HL-60 (cell line): ENCODE data around the gene HEATR9.
A peak's percentile ranks its signal among the peaks of the same experiment; 100 is the strongest.

ENCODE experiments used
- DNase-seq, 2 experiments: peaks; one replicate each; pipeline ENCODE4 v3.0.0-alpha.2; 2010 to 2020; ENCODE audit warnings: low read depth in 1 of 2, low spot score in 1 of 2
- H3K27ac ChIP-seq: fragments of 250-450 bp; sonication (Bioruptor Pico); replicated peaks from 2 replicates; pipeline ENCODE4 v1.5.1; 2020; ENCODE audit warnings: mild to moderate bottlenecking, moderate library complexity
- H3K27me3 ChIP-seq: fragments of 250-450 bp; sonication (Bioruptor Pico); 2 replicates; pipeline ENCODE4 v1.5.1; 2021; ENCODE audit warnings: mild to moderate bottlenecking, moderate library complexity; ENCODE audit not compliant: insufficient read depth, poor library complexity, severe bottlenecking
- H3K4me3 ChIP-seq: replicated peaks from 2 replicates; pipeline ENCODE4 v1.5.1; 2011; ENCODE audit warnings: mild to moderate bottlenecking, control low read depth, low read length; ENCODE audit not compliant: insufficient read depth
- GABPA ChIP-seq: IDR thresholded peaks from 2 replicates; pipeline ENCODE4 v1.6.1; 2012; ENCODE audit warnings: low read depth
- POLR2AphosphoS5 ChIP-seq: IDR thresholded peaks from 2 replicates; pipeline ENCODE4 v1.6.1; 2012; ENCODE audit warnings: low read depth
- SPI1 ChIP-seq: IDR thresholded peaks from 2 replicates; pipeline ENCODE4 v1.6.1; 2012; ENCODE audit warnings: low read depth, mild to moderate bottlenecking, borderline replicate concordance
- TF ChIP-seq, protein P1 (sequence below): IDR thresholded peaks from 2 replicates; pipeline ENCODE4 v1.6.1; 2012; ENCODE audit warnings: low read depth; ENCODE audit not compliant: insufficient replicate concordance
- TF ChIP-seq, protein P2 (sequence below): IDR thresholded peaks from one replicate; pipeline ENCODE4 v1.5.1; 2011; ENCODE audit warnings: low read length, control low read depth, inconsistent platforms; ENCODE audit not compliant: insufficient read depth

Gene HEATR9

DNA sequence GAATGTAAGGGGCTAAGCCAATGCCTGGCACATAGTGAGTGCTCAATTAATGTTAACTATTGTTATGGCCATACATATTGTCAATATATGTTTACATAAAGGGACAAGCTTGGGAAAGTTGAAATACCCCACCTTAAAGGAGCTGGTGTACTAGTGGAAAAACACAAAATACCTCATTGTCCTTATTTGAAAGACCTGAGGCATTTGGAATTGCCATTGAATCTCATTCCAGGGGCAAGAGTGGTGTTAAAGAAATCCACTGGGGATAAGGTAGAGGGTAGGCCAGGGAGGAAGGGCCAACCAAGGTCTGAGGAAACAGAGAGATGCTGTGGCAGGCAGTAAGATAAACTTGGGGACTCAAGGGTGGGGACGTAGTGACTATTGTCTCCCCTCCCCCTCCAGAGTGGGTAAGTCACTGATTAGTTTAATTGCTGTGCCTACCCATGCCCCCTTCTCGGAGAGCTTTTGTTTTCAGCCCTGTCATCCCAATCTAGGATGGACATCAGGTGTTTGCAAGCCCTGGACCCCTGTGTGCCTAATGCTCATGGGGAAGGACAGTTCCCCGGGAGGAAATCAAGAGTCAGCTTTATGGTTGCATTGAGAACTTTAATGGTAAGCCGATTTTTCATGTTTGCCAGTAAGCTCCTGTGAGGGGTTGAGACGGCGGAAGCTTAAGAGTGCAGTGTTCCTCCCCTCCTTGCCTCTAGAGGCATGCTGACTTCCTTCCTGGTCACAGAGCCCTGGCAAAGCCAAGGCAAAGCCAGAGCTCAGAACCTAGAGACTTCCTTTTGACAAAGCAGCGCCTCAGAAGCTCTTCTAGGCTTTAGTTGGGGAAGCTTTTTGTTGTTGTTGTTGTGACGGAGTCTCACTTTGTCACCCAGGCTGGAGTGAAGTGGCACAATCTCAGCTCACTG is 2.5 kb upstream of the HEATR9 start:
- no peaks in the 10 kb centered on the region for H3K27me3 ChIP-seq
- H3K27ac ChIP-seq = no peak overlapping the region
- no peak overlapping the region for H3K4me3 ChIP-seq
- TF ChIP-seq, protein P1, sequence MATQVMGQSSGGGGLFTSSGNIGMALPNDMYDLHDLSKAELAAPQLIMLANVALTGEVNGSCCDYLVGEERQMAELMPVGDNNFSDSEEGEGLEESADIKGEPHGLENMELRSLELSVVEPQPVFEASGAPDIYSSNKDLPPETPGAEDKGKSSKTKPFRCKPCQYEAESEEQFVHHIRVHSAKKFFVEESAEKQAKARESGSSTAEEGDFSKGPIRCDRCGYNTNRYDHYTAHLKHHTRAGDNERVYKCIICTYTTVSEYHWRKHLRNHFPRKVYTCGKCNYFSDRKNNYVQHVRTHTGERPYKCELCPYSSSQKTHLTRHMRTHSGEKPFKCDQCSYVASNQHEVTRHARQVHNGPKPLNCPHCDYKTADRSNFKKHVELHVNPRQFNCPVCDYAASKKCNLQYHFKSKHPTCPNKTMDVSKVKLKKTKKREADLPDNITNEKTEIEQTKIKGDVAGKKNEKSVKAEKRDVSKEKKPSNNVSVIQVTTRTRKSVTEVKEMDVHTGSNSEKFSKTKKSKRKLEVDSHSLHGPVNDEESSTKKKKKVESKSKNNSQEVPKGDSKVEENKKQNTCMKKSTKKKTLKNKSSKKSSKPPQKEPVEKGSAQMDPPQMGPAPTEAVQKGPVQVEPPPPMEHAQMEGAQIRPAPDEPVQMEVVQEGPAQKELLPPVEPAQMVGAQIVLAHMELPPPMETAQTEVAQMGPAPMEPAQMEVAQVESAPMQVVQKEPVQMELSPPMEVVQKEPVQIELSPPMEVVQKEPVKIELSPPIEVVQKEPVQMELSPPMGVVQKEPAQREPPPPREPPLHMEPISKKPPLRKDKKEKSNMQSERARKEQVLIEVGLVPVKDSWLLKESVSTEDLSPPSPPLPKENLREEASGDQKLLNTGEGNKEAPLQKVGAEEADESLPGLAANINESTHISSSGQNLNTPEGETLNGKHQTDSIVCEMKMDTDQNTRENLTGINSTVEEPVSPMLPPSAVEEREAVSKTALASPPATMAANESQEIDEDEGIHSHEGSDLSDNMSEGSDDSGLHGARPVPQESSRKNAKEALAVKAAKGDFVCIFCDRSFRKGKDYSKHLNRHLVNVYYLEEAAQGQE = no peak
- TF ChIP-seq POLR2AphosphoS5 (no peak), SPI1 (peak; percentile 65)
- DNase-seq = peak; percentile 21 to 62

GRCh38 chr17:35867574-35867973 is 1.1 kb downstream of the HEATR9 start:
- H3K4me3 ChIP-seq = no peak overlapping the region
- DNase-seq = no peak
- no peaks in the 10 kb centered on the region for H3K27me3 ChIP-seq
- no peak overlapping the region for H3K27ac ChIP-seq
- TF ChIP-seq POLR2AphosphoS5 (no peak), GABPA (no peak), SPI1 (no peak)
- TF ChIP-seq, protein P2, sequence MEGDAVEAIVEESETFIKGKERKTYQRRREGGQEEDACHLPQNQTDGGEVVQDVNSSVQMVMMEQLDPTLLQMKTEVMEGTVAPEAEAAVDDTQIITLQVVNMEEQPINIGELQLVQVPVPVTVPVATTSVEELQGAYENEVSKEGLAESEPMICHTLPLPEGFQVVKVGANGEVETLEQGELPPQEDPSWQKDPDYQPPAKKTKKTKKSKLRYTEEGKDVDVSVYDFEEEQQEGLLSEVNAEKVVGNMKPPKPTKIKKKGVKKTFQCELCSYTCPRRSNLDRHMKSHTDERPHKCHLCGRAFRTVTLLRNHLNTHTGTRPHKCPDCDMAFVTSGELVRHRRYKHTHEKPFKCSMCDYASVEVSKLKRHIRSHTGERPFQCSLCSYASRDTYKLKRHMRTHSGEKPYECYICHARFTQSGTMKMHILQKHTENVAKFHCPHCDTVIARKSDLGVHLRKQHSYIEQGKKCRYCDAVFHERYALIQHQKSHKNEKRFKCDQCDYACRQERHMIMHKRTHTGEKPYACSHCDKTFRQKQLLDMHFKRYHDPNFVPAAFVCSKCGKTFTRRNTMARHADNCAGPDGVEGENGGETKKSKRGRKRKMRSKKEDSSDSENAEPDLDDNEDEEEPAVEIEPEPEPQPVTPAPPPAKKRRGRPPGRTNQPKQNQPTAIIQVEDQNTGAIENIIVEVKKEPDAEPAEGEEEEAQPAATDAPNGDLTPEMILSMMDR = no peak
- TF ChIP-seq, protein P1 = no peak

DNA sequence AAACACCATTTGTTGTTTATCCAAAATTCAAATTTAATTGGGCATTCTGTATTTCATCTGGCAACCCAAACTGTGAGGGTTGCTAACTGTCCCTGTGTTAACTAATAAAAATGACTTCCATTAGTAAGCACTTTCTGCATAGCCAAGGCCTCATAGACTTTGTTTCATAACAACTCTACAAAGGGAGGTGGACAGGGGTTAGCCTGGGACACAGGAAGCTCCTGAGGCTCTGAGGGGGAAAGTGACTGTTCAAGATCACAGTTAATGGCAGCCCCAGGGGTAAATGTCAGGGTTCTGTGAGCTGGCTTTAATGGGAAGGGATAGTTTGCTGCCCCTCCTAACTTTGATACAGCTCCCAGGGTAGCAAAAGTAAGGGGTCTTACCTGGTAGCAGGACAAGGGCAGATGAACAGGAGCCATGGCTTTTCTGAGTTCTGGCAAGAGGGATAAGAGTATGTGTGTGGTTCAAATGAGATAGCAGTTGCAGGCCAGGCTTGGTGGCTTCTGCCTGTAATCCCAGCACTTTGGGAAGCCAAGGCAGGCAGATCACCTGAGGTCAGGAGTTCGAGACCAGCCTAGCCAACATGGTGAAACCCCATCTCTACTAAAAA is 2.2 kb downstream of the HEATR9 start:
- TF ChIP-seq POLR2AphosphoS5 = no peak
- TF ChIP-seq, protein P1 = no peak
- TF ChIP-seq SPI1 = no peak
- TF ChIP-seq, protein P2 = no peak
- TF ChIP-seq GABPA = no peak
- Histone ChIP-seq H3K27me3 (no peaks in the 10 kb centered on the region), H3K27ac (peak overlapping the region; percentile 30), H3K4me3 (no peak overlapping the region)
- DNase-seq = peak; percentile 12 to 34
